GM12878 (cell line): ENCODE data around the gene ELAPOR1.

Experiments used
- JUNB ChIP-seq: IDR thresholded peaks from 2 replicates; pipeline ENCODE4 v1.6.1; 2016; ENCODE audit warnings: antibody characterized with exemption, mild to moderate bottlenecking
- RBBP5 ChIP-seq: fragments of 200-600 bp; sonication (generic); conservative IDR thresholded peaks from 2 replicates; pipeline ENCODE4 v1.6.1; 2016
- SRF ChIP-seq, 2 experiments: IDR thresholded peaks; 2 replicates each; pipeline ENCODE4 v1.6.1; 2011; ENCODE audit warnings: low read depth in 2 of 2, low read length in 2 of 2, mild to moderate bottlenecking in 1 of 2, moderate library complexity in 1 of 2
- ZNF687 ChIP-seq: fragments of 450-650 bp; IDR thresholded peaks from 2 replicates; pipeline ENCODE4 v1.6.1; 2017; ENCODE audit warnings: mild to moderate bottlenecking, moderate library complexity

- TF ChIP-seq RBBP5, result no peak
- no peak for TF ChIP-seq SRF (IDR thresholded peaks at IDR 0.05; ENCODE audit: low read depth in 2 of 2, low read length in 2 of 2)
- no peak for TF ChIP-seq JUNB
- no peak for TF ChIP-seq ZNF687
These were observed 35.6 kb upstream of the ELAPOR1 start for GRCh38 chr1:109078317-109078716.
